PFSK-1 (cell line): ENCODE results near the gene FARS2.

Experiments used
- POLR2AphosphoS5 ChIP-seq: IDR thresholded peaks from 2 replicates; pipeline ENCODE4 v1.6.1; 2012; ENCODE audit warnings: low read depth, mild to moderate bottlenecking, control low read depth, low read length, moderate library complexity
- SIN3A ChIP-seq: IDR thresholded peaks from 2 replicates; pipeline ENCODE4 v1.6.1; 2012; ENCODE audit warnings: mild to moderate bottlenecking, low read length, moderate library complexity, borderline replicate concordance; ENCODE audit not compliant: insufficient read depth
- TAF1 ChIP-seq: IDR thresholded peaks from 2 replicates; pipeline ENCODE4 v1.6.1; 2012; ENCODE audit warnings: low read length, control low read depth, borderline replicate concordance; ENCODE audit not compliant: insufficient read depth
- TF ChIP-seq, protein P1 (sequence below), 2 experiments: IDR thresholded peaks; 2 replicates each; pipeline versions ENCODE4 v1.6.1 to v1.8.0; 2011 to 2012; ENCODE audit warnings: low read depth in 2 of 2, low read length in 2 of 2, control low read depth in 1 of 2, inconsistent platforms in 1 of 2, mild to moderate bottlenecking in 1 of 2, moderate library complexity in 1 of 2; ENCODE audit not compliant: insufficient read depth in 1 of 2

GRCh38 chr6:5411414-5411813 is 150.1 kb downstream of the FARS2 start:
- TF ChIP-seq, protein P1, sequence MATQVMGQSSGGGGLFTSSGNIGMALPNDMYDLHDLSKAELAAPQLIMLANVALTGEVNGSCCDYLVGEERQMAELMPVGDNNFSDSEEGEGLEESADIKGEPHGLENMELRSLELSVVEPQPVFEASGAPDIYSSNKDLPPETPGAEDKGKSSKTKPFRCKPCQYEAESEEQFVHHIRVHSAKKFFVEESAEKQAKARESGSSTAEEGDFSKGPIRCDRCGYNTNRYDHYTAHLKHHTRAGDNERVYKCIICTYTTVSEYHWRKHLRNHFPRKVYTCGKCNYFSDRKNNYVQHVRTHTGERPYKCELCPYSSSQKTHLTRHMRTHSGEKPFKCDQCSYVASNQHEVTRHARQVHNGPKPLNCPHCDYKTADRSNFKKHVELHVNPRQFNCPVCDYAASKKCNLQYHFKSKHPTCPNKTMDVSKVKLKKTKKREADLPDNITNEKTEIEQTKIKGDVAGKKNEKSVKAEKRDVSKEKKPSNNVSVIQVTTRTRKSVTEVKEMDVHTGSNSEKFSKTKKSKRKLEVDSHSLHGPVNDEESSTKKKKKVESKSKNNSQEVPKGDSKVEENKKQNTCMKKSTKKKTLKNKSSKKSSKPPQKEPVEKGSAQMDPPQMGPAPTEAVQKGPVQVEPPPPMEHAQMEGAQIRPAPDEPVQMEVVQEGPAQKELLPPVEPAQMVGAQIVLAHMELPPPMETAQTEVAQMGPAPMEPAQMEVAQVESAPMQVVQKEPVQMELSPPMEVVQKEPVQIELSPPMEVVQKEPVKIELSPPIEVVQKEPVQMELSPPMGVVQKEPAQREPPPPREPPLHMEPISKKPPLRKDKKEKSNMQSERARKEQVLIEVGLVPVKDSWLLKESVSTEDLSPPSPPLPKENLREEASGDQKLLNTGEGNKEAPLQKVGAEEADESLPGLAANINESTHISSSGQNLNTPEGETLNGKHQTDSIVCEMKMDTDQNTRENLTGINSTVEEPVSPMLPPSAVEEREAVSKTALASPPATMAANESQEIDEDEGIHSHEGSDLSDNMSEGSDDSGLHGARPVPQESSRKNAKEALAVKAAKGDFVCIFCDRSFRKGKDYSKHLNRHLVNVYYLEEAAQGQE (IDR thresholded peaks at IDR 0.05; ENCODE audit: insufficient read depth in 1 of 2, low read depth in 2 of 2, low read length in 2 of 2): no peak
- TF ChIP-seq SIN3A (no peak), POLR2AphosphoS5 (no peak), TAF1 (no peak)
